Ovary (tissue), 9 donors: ENCODE measurements around the gene POU1F1. TPM values are rescaled to one million over a fixed set of nuclear protein-coding genes. Genes with fewer than 3 reads are reported as not detected.

Experiments
- DNase-seq, 5 donors: peaks; one replicate each; pipeline ENCODE4 v3.0.0-alpha.2; 2019 to 2020
- H3K27ac ChIP-seq, 2 donors: fragments of 200-600 bp; one replicate each; pipeline versions ENCODE4 v1.5.1 to v1.8.0; 2019 to 2022
- H3K27me3 ChIP-seq: fragments of 200-600 bp; one replicate; pipeline ENCODE4 v1.8.0; 2022
- H3K36me3 ChIP-seq: fragments of 200-600 bp; sonication (generic); one replicate; pipeline ENCODE4 v1.5.1; 2019
- H3K4me1 ChIP-seq: one replicate; pipeline ENCODE4 v1.8.1; 2013; ENCODE audit warnings: mild to moderate bottlenecking, moderate library complexity; ENCODE audit not compliant: insufficient read depth
- H3K4me3 ChIP-seq: fragments of 200-600 bp; sonication (generic); one replicate; pipeline ENCODE4 v1.5.1; 2017
- H3K9me3 ChIP-seq, 2 donors: fragments of 200-600 bp in 1 of 2; sonication (generic) in 1 of 2; one replicate each; pipeline versions ENCODE4 v1.5.1 to v1.8.1; 2013 to 2019; ENCODE audit warnings: mild to moderate bottlenecking in 1 of 2, moderate library complexity in 1 of 2
- CTCF ChIP-seq, 3 donors: fragments of 450-650 bp in 2 of 3; fragments of 200-600 bp in 1 of 3; IDR thresholded peaks; one replicate each; pipeline versions ENCODE4 v1.5.1 to v1.8.0; 2016 to 2022; ENCODE audit warnings: antibody characterized with exemption in 3 of 3, mild to moderate bottlenecking in 1 of 3
- EP300 ChIP-seq: sonication (generic); formaldehyde crosslinking; IDR thresholded peaks from one replicate; pipeline ENCODE4 v1.6.1; 2017; ENCODE audit warnings: antibody characterized with exemption
- POLR2A ChIP-seq: fragments of 450-650 bp; IDR thresholded peaks from one replicate; pipeline ENCODE4 v1.6.1; 2017; ENCODE audit warnings: antibody characterized with exemption, mild to moderate bottlenecking, moderate library complexity
- WGBS, 3 donors: extraction: QIAGEN DNeasy Blood & Tissue Kit in 1 of 3; methylation state at CpG; one replicate each; pipeline versions ENCODE4 v1.1.5 to v1.1.7; 2013 to 2017; 5-methylcytosine and 5-hydroxymethylcytosine counted together
- intact Hi-C, 4 donors: fragments of 100-400 bp; cut with DNase I; formaldehyde crosslinking; loops; one replicate each; pipeline versions ENCODE4 v1.11.0 to v1.15.1; 2022 to 2023
- microRNA-seq, 3 donors: library from miRNA; unstranded; fragments of <30 nt; microRNA quantifications; one replicate each; pipeline versions ENCODE4 to v1.2.0, GENCODE V29; 2019 to 2020
- polyA plus RNA-seq, 2 donors: library from polyadenylated mRNA; stranded (reverse); fragments of 200-250 nt in 1 of 2; fragments of 350-450 nt in 1 of 2; fragmentation: Illumina TruSeq in 1 of 2; extraction: RNeasy Lipid Tissue Mini Kit (QIAGEN cat#74804) in 1 of 2; gene quantifications; one replicate each; pipeline ENCODE4 v1.2.3, GENCODE V29; 2013 to 2014
- small RNA-seq: library from RNA; depleted of rRNA; stranded (forward); fragments of <200 nt; gene quantifications from one replicate; pipeline ENCODE3, GENCODE V24; 2016
- total RNA-seq, 7 donors: library from RNA; depleted of rRNA in 2 of 7; stranded (reverse); fragments of >200 nt in 2 of 7; fragmentation: NEBNext Ultra II Directional in 3 of 7; extraction: Animal tissue kit (Norgen Biotek cat#: 25700) in 3 of 7; gene quantifications; one replicate each; pipeline versions ENCODE4 v1.1.0 to v1.2.4, GENCODE V29; 2016 to 2023
- donor health status: DM: no; HTN: no; CAD: no; lungs with moderate emphysema.
- donor health status: DM: no; HTN: no; CAD: no.
- donor health status: Bipolar disorder and iron deficiency.
- donor health status: DM: yes; HTN: yes; CAD: no.
- donor health status: DM: no; HTN: no; CAD: no.
- donor health status: DM: yes; HTN: yes; CAD: no.

The POU1F1 gene
- total and polyA plus RNA-seq, 9 donors: not detected

GRCh38 chr3:87227104-87227834 is 49.1 kb downstream of the POU1F1 start, which contains the start of gene CHMP2B:
CHMP2B (plus strand) TSS chr3:87227309; CDS start chr3:87227523, 214 bp downstream.
- H3K27ac ChIP-seq: peak within 1 kb of the TSS; percentile 80 to 93
- no peaks in the 10 kb centered on the region for H3K36me3 ChIP-seq
- H3K27me3 ChIP-seq: no peaks in the 10 kb centered on the region
- TF ChIP-seq CTCF (IDR thresholded peaks at IDR 0.05) (no peak), POLR2A (peak; percentile 86)
- intact Hi-C loops: no loop called here
- WGBS, 3 donors: 0% methylated on average over 58 to 59 of the region's 59 CpGs
- peaks cover 2% of the 10 kb centered on the region for H3K4me1 ChIP-seq
- peak within 1 kb of the TSS; percentile 76 for H3K4me3 ChIP-seq
- DNase-seq: peak; percentile 91 to 97 (median 95)
- H3K9me3 ChIP-seq: no peaks in the 10 kb centered on the region

- Histone ChIP-seq H3K4me1 (peaks cover 2% of the 10 kb centered on the region), H3K27me3 (no peaks in the 10 kb centered on the region), H3K27ac (no peak overlapping the region), H3K36me3 (no peaks in the 10 kb centered on the region), H3K9me3 (no peaks in the 10 kb centered on the region), H3K4me3 (no peak overlapping the region)
- WGBS, 3 donors: 48 to 56% (median 55%) methylated on average over 5 of the region's 5 CpGs
- peak in 3 of 5 donors; percentile 11 to 20 (median 18) for DNase-seq
- intact Hi-C loops: no loop called here
- TF ChIP-seq CTCF (IDR thresholded peaks at IDR 0.05) (no peak), POLR2A (no peak), EP300 (no peak)
Observed at GRCh38 chr3:87225659-87226058, 50.7 kb downstream of the POU1F1 start.

- no peak overlapping the region for H3K4me3 ChIP-seq
- TF ChIP-seq POLR2A: no peak
- TF ChIP-seq EP300: no peak
- TF ChIP-seq CTCF (IDR thresholded peaks at IDR 0.05): no peak
- no peaks in the 10 kb centered on the region for H3K4me1 ChIP-seq
- H3K27me3 ChIP-seq: no peaks in the 10 kb centered on the region
- no peak overlapping the region for H3K27ac ChIP-seq
- WGBS, 3 donors: 75 to 90% (median 89%) methylated on average over 2 of the region's 2 CpGs
- intact Hi-C loops: no loop called here
- no peak for DNase-seq
- no peaks in the 10 kb centered on the region for H3K36me3 ChIP-seq
- H3K9me3 ChIP-seq: no peaks in the 10 kb centered on the region
Observed at GRCh38 chr3:87219611-87220010, 56.8 kb downstream of the POU1F1 start.

GRCh38 chr3:87218560-87218959 is 57.8 kb downstream of the POU1F1 start:
- Histone ChIP-seq H3K4me3 (no peak overlapping the region), H3K27ac (no peak overlapping the region), H3K4me1 (no peaks in the 10 kb centered on the region), H3K27me3 (no peaks in the 10 kb centered on the region), H3K36me3 (no peaks in the 10 kb centered on the region), H3K9me3 (no peaks in the 10 kb centered on the region)
- intact Hi-C loops: no loop called here
- no peak for DNase-seq
- TF ChIP-seq POLR2A: no peak
- TF ChIP-seq EP300: no peak
- no peak for TF ChIP-seq CTCF (IDR thresholded peaks at IDR 0.05)
- whole genome bisulfite sequencing, 3 donors: 78 to 91% (median 81%) methylated on average over 1 of the region's 1 CpG

Small RNA genes within 50 kb of the gene (microRNA-seq; reads per million reads assigned to microRNA genes)
- gene MIR4795: 0 reads per million in 3 donors

Small RNA genes within 50 kb of the gene (small RNA-seq; reads per million reads assigned to genes)
- not detected for gene MIR4795

Other genes starting within 250 kb of the POU1F1 start
- 10 to 100 TPM; 29.0 to 45.3 (median 38.8) TPM for gene CHMP2B, start 49.3 kb downstream of the POU1F1 start, total RNA-seq
- gene CHMP2B, start 49.3 kb downstream of the POU1F1 start, polyA plus RNA-seq: 10 to 100 TPM; 26.2 to 31.2 TPM